Esophagus squamous epithelium (tissue), 5 donors: ENCODE results near the gene DDIAS. TPM values are rescaled to one million over a fixed set of nuclear protein-coding genes. Genes with fewer than 3 reads are reported as not detected.

ENCODE experiments used
- DNase-seq: peaks from one replicate; lab custom pipeline; 2025; lab: John Stamatoyannopoulos, UW
- H3K27ac ChIP-seq, 4 donors: fragments of 200-600 bp; sonication (generic); one replicate each; pipeline ENCODE4 v1.5.1; 2016 to 2019; ENCODE audit warnings: mild to moderate bottlenecking in 1 of 4
- H3K27me3 ChIP-seq, 4 donors: fragments of 200-600 bp; sonication (generic); 1 replicate in 3 of 4; 2 replicates in 1 of 4; pipeline versions ENCODE4 v1.5.1 to v1.6.0; 2017 to 2021; ENCODE audit warnings: antibody characterized with exemption in 1 of 4
- H3K36me3 ChIP-seq, 3 donors: fragments of 200-600 bp; sonication (generic); one replicate each; pipeline ENCODE4 v1.5.1; 2016 to 2019
- H3K4me1 ChIP-seq, 3 donors: fragments of 200-600 bp; sonication (generic); one replicate each; pipeline ENCODE4 v1.5.1; 2017 to 2019
- H3K4me3 ChIP-seq, 4 donors: fragments of 200-600 bp; sonication (generic); 1 replicate in 3 of 4; 2 replicates in 1 of 4; pipeline ENCODE4 v1.5.1; 2016 to 2019; ENCODE audit warnings: mild to moderate bottlenecking in 2 of 4, moderate library complexity in 1 of 4
- H3K9me3 ChIP-seq, 3 donors: fragments of 200-600 bp; sonication (generic); one replicate each; pipeline ENCODE4 v1.5.1; 2016 to 2019
- POLR2A ChIP-seq, 4 donors: fragments of 450-650 bp; IDR thresholded peaks; one replicate each; pipeline ENCODE4 v1.6.1; 2017; ENCODE audit warnings: antibody characterized with exemption in 4 of 4, mild to moderate bottlenecking in 4 of 4, moderate library complexity in 3 of 4
- WGBS, 2 donors: methylation state at CpG; one replicate each; pipeline ENCODE4 v1.1.5; 2018; 5-methylcytosine and 5-hydroxymethylcytosine counted together
- intact Hi-C: fragments of 100-400 bp; cut with DNase I; formaldehyde crosslinking; loops from one replicate; pipeline ENCODE4 v1.15.0; 2022
- total RNA-seq, 4 donors: library from RNA; depleted of rRNA; stranded (reverse); fragments of >200 nt; gene quantifications; one replicate each; pipeline ENCODE4 v1.1.0, GENCODE V29; 2016
- TF ChIP-seq, protein P1 (sequence below), 6 experiments: fragments of 450-650 bp in 4 of 6; fragments of 200-600 bp in 2 of 6; sonication (generic) in 2 of 6; IDR thresholded peaks; one replicate each; pipeline ENCODE4 v1.5.1; 2016 to 2019; ENCODE audit warnings: antibody characterized with exemption in 6 of 6, mild to moderate bottlenecking in 4 of 6, moderate library complexity in 4 of 6
- donor health status: DM: yes; HTN: yes; CAD: no.

Gene DDIAS
- total RNA-seq, 4 donors from 2014 or later: 2.8 to 10.9 (median 5.1) TPM

DNA sequence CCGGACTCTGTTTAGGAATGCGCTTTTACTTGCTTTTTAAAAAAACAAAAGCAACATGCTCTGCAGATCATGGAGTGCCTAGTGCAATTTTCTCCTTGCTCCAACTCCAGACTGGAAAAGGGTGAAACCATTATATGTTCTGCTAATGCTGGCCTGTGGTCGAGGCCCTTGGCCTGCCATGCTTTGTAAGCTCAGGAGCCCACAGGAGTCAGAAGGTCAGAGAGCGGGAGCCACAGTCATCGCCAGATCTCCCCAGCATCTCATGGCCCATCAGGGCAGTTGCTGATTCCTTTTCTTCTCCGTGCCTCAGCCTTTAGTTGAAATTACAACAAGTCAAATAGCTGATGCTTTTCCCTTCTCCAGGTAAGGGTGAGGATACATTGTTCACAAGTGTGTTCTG, 80.3 kb downstream of the DDIAS start:
- H3K4me1 ChIP-seq: peaks cover 2 to 22% (median 6%) of the 10 kb centered on the region in 3 donors
- no peaks in the 10 kb centered on the region for H3K27me3 ChIP-seq
- H3K27ac ChIP-seq: no peak overlapping the region
- no peaks in the 10 kb centered on the region for H3K9me3 ChIP-seq
- TF ChIP-seq, protein P1, sequence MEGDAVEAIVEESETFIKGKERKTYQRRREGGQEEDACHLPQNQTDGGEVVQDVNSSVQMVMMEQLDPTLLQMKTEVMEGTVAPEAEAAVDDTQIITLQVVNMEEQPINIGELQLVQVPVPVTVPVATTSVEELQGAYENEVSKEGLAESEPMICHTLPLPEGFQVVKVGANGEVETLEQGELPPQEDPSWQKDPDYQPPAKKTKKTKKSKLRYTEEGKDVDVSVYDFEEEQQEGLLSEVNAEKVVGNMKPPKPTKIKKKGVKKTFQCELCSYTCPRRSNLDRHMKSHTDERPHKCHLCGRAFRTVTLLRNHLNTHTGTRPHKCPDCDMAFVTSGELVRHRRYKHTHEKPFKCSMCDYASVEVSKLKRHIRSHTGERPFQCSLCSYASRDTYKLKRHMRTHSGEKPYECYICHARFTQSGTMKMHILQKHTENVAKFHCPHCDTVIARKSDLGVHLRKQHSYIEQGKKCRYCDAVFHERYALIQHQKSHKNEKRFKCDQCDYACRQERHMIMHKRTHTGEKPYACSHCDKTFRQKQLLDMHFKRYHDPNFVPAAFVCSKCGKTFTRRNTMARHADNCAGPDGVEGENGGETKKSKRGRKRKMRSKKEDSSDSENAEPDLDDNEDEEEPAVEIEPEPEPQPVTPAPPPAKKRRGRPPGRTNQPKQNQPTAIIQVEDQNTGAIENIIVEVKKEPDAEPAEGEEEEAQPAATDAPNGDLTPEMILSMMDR (IDR thresholded peaks at IDR 0.05): no peak
- no peak for TF ChIP-seq POLR2A (IDR thresholded peaks at IDR 0.05)
- intact Hi-C loops: no loop called here
- DNase-seq: no peak
- peaks cover 0 to 32% (median 4%) of the 10 kb centered on the region in 3 donors for H3K36me3 ChIP-seq
- WGBS, 2 donors: 96 to 97% methylated on average over 6 of the region's 6 CpGs
- no peak overlapping the region for H3K4me3 ChIP-seq

Other genes with a start within 250 kb of the DDIAS start
- gene FAM181B, start 167.9 kb upstream of the DDIAS start, total RNA-seq: under 1 TPM; 0.13 to 0.57 (median 0.34) TPM
- gene PRCP, start 1.3 kb upstream of the DDIAS start, total RNA-seq: 10 to 100 TPM; 39.6 to 82.4 (median 50.3) TPM
- gene RAB30, start 170.2 kb downstream of the DDIAS start, total RNA-seq: 1 to 10 TPM; 2.2 to 8.7 (median 6.0) TPM